H1 (cell line): Measurements from ENCODE around the gene FHL1. TPM values are rescaled to one million over a fixed set of nuclear protein-coding genes. Genes with fewer than 3 reads are reported as not detected.
A peak's percentile ranks its signal among the peaks of the same experiment; 100 is the strongest.

ENCODE experiments used
- CTCF ChIA-PET: fragments of 300-600 bp; sonication (Branson Sonifier 250); formaldehyde crosslinking; loops from one replicate; lab custom pipeline; 2021; ENCODE audit not compliant: partially characterized antibody; lab: Charles Lee
- POLR2A ChIA-PET: fragments of 300-600 bp; sonication (Branson Sonifier 250); formaldehyde crosslinking; loops from one replicate; lab custom pipeline; 2021; ENCODE audit warnings: inconsistent platforms; ENCODE audit not compliant: partially characterized antibody; lab: Charles Lee
- DNase-seq, 2 experiments: peaks; one replicate each; pipeline versions ENCODE4 v3.0.0 to v3.0.0-alpha.2; 2010 to 2022; ENCODE audit warnings: low spot score in 2 of 2, low read depth in 1 of 2, mixed read lengths in 1 of 2
- FAIRE-seq: peaks from 2 replicates; lab custom pipeline; 2011; peaks lifted over from hg19 to GRCh38; lab: Jason Lieb, UNC
- H2AFZ ChIP-seq: 2 replicates; pipeline ENCODE4 v1.8.1; 2012; ENCODE audit warnings: low read length, inconsistent platforms
- H2AK5ac ChIP-seq: 2 replicates; pipeline ENCODE4 v1.6.1; 2013; ENCODE audit warnings: low read depth, low read length
- H2BK120ac ChIP-seq: replicated peaks from 2 replicates; pipeline ENCODE3; 2013; ENCODE audit warnings: low read depth, low read length, inconsistent platforms
- H2BK12ac ChIP-seq: 2 replicates; pipeline ENCODE4 v1.6.1; 2013; ENCODE audit warnings: low read depth, low read length
- H2BK15ac ChIP-seq: 2 replicates; pipeline ENCODE4 v1.6.1; 2013; ENCODE audit warnings: low read length
- H2BK20ac ChIP-seq: 2 replicates; pipeline ENCODE4 v1.6.1; 2013; ENCODE audit warnings: low read length
- H2BK5ac ChIP-seq: 2 replicates; pipeline ENCODE4 v1.6.1; 2013; ENCODE audit warnings: low read depth, low read length
- H3K14ac ChIP-seq: 2 replicates; pipeline ENCODE4 v1.6.1; 2013; ENCODE audit warnings: inconsistent platforms; ENCODE audit not compliant: insufficient read length
- H3K18ac ChIP-seq: 2 replicates; pipeline ENCODE4 v1.6.1; 2013; ENCODE audit warnings: low read length; ENCODE audit errors: extremely low read depth
- H3K23ac ChIP-seq: 2 replicates; pipeline ENCODE4 v1.6.1; 2013; ENCODE audit warnings: inconsistent platforms; ENCODE audit not compliant: insufficient read length
- H3K23me2 ChIP-seq: 2 replicates; pipeline ENCODE4 v1.6.1; 2013; ENCODE audit warnings: low read depth, low read length
- H3K27ac ChIP-seq: 2 replicates; pipeline ENCODE4 v1.6.1; 2011; ENCODE audit warnings: low read depth, low read length, inconsistent platforms
- H3K27me3 ChIP-seq, 4 experiments: replicated peaks in 1 of 4; 1 replicate in 1 of 4; 2 replicates in 3 of 4; pipeline versions ENCODE4 v1.6.1 to v1.8.1; 2011 to 2013; ENCODE audit warnings: low read length in 3 of 4, mild to moderate bottlenecking in 3 of 4, inconsistent platforms in 2 of 4, mixed read lengths in 2 of 4, moderate library complexity in 1 of 4; ENCODE audit not compliant: control insufficient read depth in 3 of 4, insufficient read depth in 3 of 4; ENCODE audit errors: extremely low read depth in 1 of 4
- H3K36me3 ChIP-seq, 4 experiments: 2 replicates each; pipeline versions ENCODE4 v1.6.1 to v1.8.1; 2011 to 2013; ENCODE audit warnings: mild to moderate bottlenecking in 4 of 4, low read length in 3 of 4, moderate library complexity in 2 of 4, control low read depth in 1 of 4, inconsistent platforms in 1 of 4; ENCODE audit not compliant: insufficient read depth in 4 of 4, control insufficient read depth in 2 of 4
- H3K4ac ChIP-seq: replicated peaks from 2 replicates; pipeline ENCODE3; 2013; ENCODE audit warnings: low read length, low read depth, mixed read lengths, inconsistent platforms; ENCODE audit not compliant: insufficient read length
- H3K4me1 ChIP-seq, 4 experiments: replicated peaks in 1 of 4; 1 replicate in 1 of 4; 2 replicates in 3 of 4; pipeline versions ENCODE4 v1.6.1 to v1.8.1; 2011 to 2013; ENCODE audit warnings: low read length in 3 of 4, inconsistent platforms in 2 of 4, mixed read lengths in 1 of 4; ENCODE audit not compliant: insufficient read depth in 4 of 4, control insufficient read depth in 3 of 4
- H3K4me2 ChIP-seq, 2 experiments: 2 replicates each; pipeline versions ENCODE4 v1.6.1 to v1.8.1; 2011 to 2013; ENCODE audit warnings: low read depth in 2 of 2, low read length in 2 of 2, control low read depth in 1 of 2, inconsistent platforms in 1 of 2, mild to moderate bottlenecking in 1 of 2; ENCODE audit not compliant: insufficient read depth in 1 of 2
- H3K4me3 ChIP-seq, 4 experiments: fragments of 200-600, 300-600 bp in 1 of 4; sonication (generic), shearing (Covaris generic), sonication (Bioruptor Twin) in 1 of 4; 2 replicates each; pipeline versions ENCODE4 v1.5.1 to v1.8.1; 2011 to 2016; ENCODE audit warnings: low read length in 4 of 4, low read depth in 3 of 4, control low read depth in 2 of 4, inconsistent platforms in 2 of 4, mild to moderate bottlenecking in 2 of 4, mixed read lengths in 1 of 4, moderate library complexity in 1 of 4; ENCODE audit not compliant: insufficient read depth in 2 of 4; ENCODE audit errors: extremely low read depth in 1 of 4
- H3K56ac ChIP-seq: replicated peaks from 2 replicates; pipeline ENCODE3; 2013; ENCODE audit warnings: low read depth, mild to moderate bottlenecking, mixed read lengths, low read length, inconsistent platforms; ENCODE audit not compliant: insufficient read length
- H3K79me1 ChIP-seq: 2 replicates; pipeline ENCODE4 v1.6.1; 2013; ENCODE audit warnings: low read depth, low read length, control low read depth
- H3K79me2 ChIP-seq, 2 experiments: 2 replicates each; pipeline versions ENCODE4 v1.6.1 to v1.8.1; 2012 to 2013; ENCODE audit warnings: low read length in 2 of 2, mild to moderate bottlenecking in 2 of 2, inconsistent platforms in 1 of 2; ENCODE audit not compliant: insufficient read depth in 2 of 2, control insufficient read depth in 1 of 2
- H3K9ac ChIP-seq, 4 experiments: replicated peaks in 1 of 4; 1 replicate in 1 of 4; 2 replicates in 3 of 4; pipeline versions ENCODE4 v1.6.1 to v1.8.1; 2011 to 2013; ENCODE audit warnings: low read depth in 3 of 4, low read length in 3 of 4, control low read depth in 2 of 4, mild to moderate bottlenecking in 2 of 4, moderate library complexity in 2 of 4, inconsistent platforms in 1 of 4; ENCODE audit errors: extremely low read depth in 1 of 4
- H3K9me3 ChIP-seq, 2 experiments: 2 replicates each; pipeline versions ENCODE4 v1.6.1 to v1.8.1; 2012 to 2013; ENCODE audit warnings: mild to moderate bottlenecking in 2 of 2, moderate library complexity in 2 of 2, control low read depth in 1 of 2, inconsistent platforms in 1 of 2, low read depth in 1 of 2, low read length in 1 of 2, mixed read lengths in 1 of 2; ENCODE audit not compliant: insufficient read depth in 2 of 2
- H4K20me1 ChIP-seq, 2 experiments: replicated peaks in 1 of 2; 2 replicates each; pipeline versions ENCODE3 to v1.8.1; 2011 to 2013; ENCODE audit warnings: inconsistent platforms in 2 of 2, low read length in 2 of 2, mild to moderate bottlenecking in 1 of 2; ENCODE audit not compliant: insufficient read depth in 2 of 2, control insufficient read depth in 1 of 2
- H4K5ac ChIP-seq: 2 replicates; pipeline ENCODE4 v1.6.1; 2013; ENCODE audit warnings: low read length, low read depth, mixed read lengths, inconsistent platforms; ENCODE audit not compliant: insufficient read length
- H4K8ac ChIP-seq: 2 replicates; pipeline ENCODE4 v1.8.0; 2013; ENCODE audit warnings: mild to moderate bottlenecking, moderate library complexity, low read length, inconsistent platforms; ENCODE audit not compliant: insufficient read depth; ENCODE audit errors: extremely low read depth
- H4K91ac ChIP-seq: replicated peaks from 2 replicates; pipeline ENCODE3; 2013; ENCODE audit warnings: low read length, mixed read lengths, inconsistent platforms; ENCODE audit not compliant: insufficient read length
- ASH2L ChIP-seq: fragments of 200-600, 300-600 bp; sonication (generic); IDR thresholded peaks from one replicate; pipeline ENCODE4 v1.7.1; 2017; ENCODE audit warnings: low read length
- BACH1 ChIP-seq: IDR thresholded peaks from 2 replicates; pipeline ENCODE4 v1.6.1; 2012; ENCODE audit warnings: low read length, improper control_type of control experiment
- E2F6 ChIP-seq: IDR thresholded peaks from 2 replicates; pipeline ENCODE4 v1.6.1; 2012; ENCODE audit warnings: inconsistent platforms
- EGR1 ChIP-seq: IDR thresholded peaks from 2 replicates; pipeline ENCODE4 v1.6.1; 2011; ENCODE audit warnings: low read depth, low read length, borderline replicate concordance
- HDAC2 ChIP-seq, 2 experiments: fragments of 300-600 bp in 1 of 2; sonication (generic) in 1 of 2; IDR thresholded peaks; 2 replicates each; pipeline ENCODE4 v1.6.1; 2011 to 2012; ENCODE audit warnings: low read depth in 2 of 2, low read length in 2 of 2, mild to moderate bottlenecking in 2 of 2, moderate library complexity in 2 of 2, borderline replicate concordance in 1 of 2, inconsistent platforms in 1 of 2
- JUND ChIP-seq: IDR thresholded peaks from 2 replicates; pipeline ENCODE4 v1.6.1; 2011; ENCODE audit warnings: mild to moderate bottlenecking, improper control_type of control experiment, low read length
- KDM5A ChIP-seq: fragments of 200-600 bp; IDR thresholded peaks from 2 replicates; pipeline ENCODE4 v1.7.1; 2012; ENCODE audit warnings: mild to moderate bottlenecking, low read length, inconsistent platforms, mixed read lengths
- NRF1 ChIP-seq: IDR thresholded peaks from 2 replicates; pipeline ENCODE4 v1.6.1; 2011; ENCODE audit warnings: mild to moderate bottlenecking, low read depth, low read length, improper control_type of control experiment
- RXRA ChIP-seq: IDR thresholded peaks from 2 replicates; pipeline ENCODE4 v1.6.1; 2011; ENCODE audit warnings: low read depth, mild to moderate bottlenecking, low read length, moderate library complexity; ENCODE audit not compliant: insufficient read depth
- SAP30 ChIP-seq: fragments of 300-600 bp; sonication (generic); IDR thresholded peaks from 2 replicates; pipeline ENCODE4 v1.7.1; 2012; ENCODE audit warnings: low read length, moderate library complexity, mild to moderate bottlenecking, inconsistent platforms; ENCODE audit not compliant: insufficient read depth, insufficient replicate concordance
- SP1 ChIP-seq: IDR thresholded peaks from 2 replicates; pipeline ENCODE4 v1.6.1; 2011; ENCODE audit warnings: low read depth, low read length
- SP2 ChIP-seq: IDR thresholded peaks from 2 replicates; pipeline ENCODE4 v1.6.1; 2012; ENCODE audit warnings: mild to moderate bottlenecking, low read length, inconsistent platforms
- SP4 ChIP-seq: IDR thresholded peaks from 2 replicates; pipeline ENCODE4 v1.6.1; 2012; ENCODE audit warnings: low read length, inconsistent platforms
- SUZ12 ChIP-seq: fragments of 200-600 bp; sonication (generic); IDR thresholded peaks from 2 replicates; pipeline ENCODE4 v1.6.1; 2012; ENCODE audit warnings: mild to moderate bottlenecking, inconsistent platforms, low read length, moderate library complexity, mixed read lengths
- ZNF274 ChIP-seq: IDR thresholded peaks from 2 replicates; pipeline ENCODE4 v1.7.0; 2012; ENCODE audit warnings: low read length, borderline replicate concordance; ENCODE audit errors: extremely low read depth
- WGBS, 2 experiments: shearing (Covaris generic) in 1 of 2; methylation state at CpG; one replicate each; pipeline versions ENCODE4 v1.1.6 to v1.1.7; 2013 to 2015; ENCODE audit warnings: low lambda C conversion rate in 2 of 2, mixed read lengths in 2 of 2, inconsistent platforms in 1 of 2, low coverage in 1 of 2, missing lambda C conversion rate in 1 of 2; ENCODE audit not compliant: insufficient replicate concordance in 2 of 2, insufficient coverage in 1 of 2, insufficient read length in 1 of 2; ENCODE audit errors: extremely low coverage in 1 of 2, missing lambda C conversion rate in 1 of 2; 5-methylcytosine and 5-hydroxymethylcytosine counted together
- polyA plus RNA-seq, 7 experiments: library from polyadenylated mRNA; depleted of rRNA in 3 of 7; stranded (reverse) in 5 of 7; unstranded in 2 of 7; fragments of >200 nt in 5 of 7; fragments of 200-250 nt in 2 of 7; gene quantifications; 1 replicate in 5 of 7; 2 replicates in 1 of 7; 4 replicates in 1 of 7; pipeline versions ENCODE4 v1.2.1 to v1.2.3, GENCODE V29; 2011 to 2013; ENCODE audit warnings: missing spikeins in 2 of 7, mixed read lengths in 2 of 7
- total RNA-seq: library from RNA; stranded (reverse); fragmentation: NEBNext Ultra II Directional; extraction: Animal tissue kit (Norgen Biotek cat#: 25700); gene quantifications from 2 replicates; pipeline ENCODE4 v1.2.1, GENCODE V29; 2021

FHL1 gene
- total and polyA plus RNA-seq, 2 of the 8 experiments (the other 6 are each of a cell fraction or from before 2014, with no cell fraction given), result 45.0 to 56.5 TPM

GRCh38 chrX:136183172-136183571 lies 35.8 kb downstream of the FHL1 start:
- H3K56ac ChIP-seq, result no peak overlapping the region
- H2AFZ ChIP-seq, result no peak overlapping the region
- H3K18ac ChIP-seq, result no peak overlapping the region
- H3K27me3 ChIP-seq, result no peaks in the 10 kb centered on the region
- FAIRE-seq (peak; percentile 19), DNase-seq (no peak)
- H3K79me2 ChIP-seq, result no peaks in the 10 kb centered on the region
- no peak overlapping the region for H3K4ac ChIP-seq
- no peak overlapping the region for H3K9ac ChIP-seq
- 76% methylated on average over 4 of the region's 4 CpGs; no CpG with 5 or more reads in 1 of the 2 experiments for WGBS, 2 experiments
- no peak overlapping the region for H2BK120ac ChIP-seq
- H4K8ac ChIP-seq, result no peak overlapping the region
- no peak overlapping the region for H2AK5ac ChIP-seq
- no peaks in the 10 kb centered on the region for H3K23me2 ChIP-seq
- H3K27ac ChIP-seq, result no peak overlapping the region
- CTCF ChIA-PET, result interaction anchor here (0.8 to 1.4 kb wide), 2 partner anchors 20 to 85 kb away, joined by 3 to 4 read pairs; no protein-coding TSS in a partner anchor
- POLR2A ChIA-PET, result no interaction called here
- no peak overlapping the region for H2BK5ac ChIP-seq
- H3K14ac ChIP-seq, result no peak overlapping the region
- no peak overlapping the region for H2BK20ac ChIP-seq
- H2BK12ac ChIP-seq, result no peak overlapping the region
- H4K20me1 ChIP-seq, result no peaks in the 10 kb centered on the region
- no peaks in the 10 kb centered on the region for H3K36me3 ChIP-seq
- H3K9me3 ChIP-seq, result no peaks in the 10 kb centered on the region
- no peak overlapping the region for H4K91ac ChIP-seq
- H3K4me1 ChIP-seq, result no peaks in the 10 kb centered on the region
- no peak overlapping the region for H2BK15ac ChIP-seq
- no peak overlapping the region for H3K4me3 ChIP-seq
- H3K23ac ChIP-seq, result no peak overlapping the region
- no peak overlapping the region for H4K5ac ChIP-seq
- no peak overlapping the region for H3K4me2 ChIP-seq
- H3K79me1 ChIP-seq, result no peaks in the 10 kb centered on the region
- TF ChIP-seq NRF1 (no peak), BACH1 (no peak), SP2 (no peak), E2F6 (no peak), RXRA (no peak), EGR1 (no peak), SUZ12 (no peak), JUND (no peak), HDAC2 (IDR thresholded peaks at IDR 0.05; ENCODE audit: borderline replicate concordance in 1 of 2, low read depth in 2 of 2, low read length in 2 of 2) (no peak), SAP30 (no peak), SP1 (no peak), KDM5A (no peak), ZNF274 (no peak), ASH2L (no peak), SP4 (no peak)
